SK-N-SH (cell line): Measurements from ENCODE around the gene RPS8. TPM values are rescaled to one million over a fixed set of nuclear protein-coding genes. Genes with fewer than 3 reads are reported as not detected.

Experiments
- CTCF ChIA-PET: fragments of 300-600, 350-600 bp; formaldehyde crosslinking; extraction: SDS; loops from one replicate; lab custom pipeline; 2021; lab: Yijun Ruan, JAX
- POLR2A ChIA-PET: fragments of 350-600 bp; sonication (Branson Sonifier 250); formaldehyde crosslinking; extraction: SDS; loops from one replicate; lab custom pipeline; 2020; ENCODE audit warnings: antibody characterized with exemption, inconsistent platforms; lab: Yijun Ruan, JAX
- DNase-seq: peaks from one replicate; pipeline ENCODE4 v3.0.0; 2012
- H2AFZ ChIP-seq: fragments of 200-600 bp; sonication (generic); 2 replicates; pipeline ENCODE4 v1.8.1; 2016; ENCODE audit warnings: antibody characterized with exemption, mild to moderate bottlenecking, low read depth
- H3F3A ChIP-seq: fragments of 200-600 bp; sonication (generic); replicated peaks from 2 replicates; pipeline ENCODE3; 2016; ENCODE audit warnings: antibody characterized with exemption, mild to moderate bottlenecking; ENCODE audit not compliant: insufficient read depth
- H3K27ac ChIP-seq, 2 experiments: fragments of 200-500 bp in 1 of 2; fragments of 200-600 bp in 1 of 2; sonication (Bioruptor generic) in 1 of 2; sonication (generic), shearing (Covaris generic) in 1 of 2; 2 replicates each; pipeline versions ENCODE4 v1.5.1 to v1.6.1; 2014 to 2016; ENCODE audit warnings: low read depth in 2 of 2, inconsistent platforms in 1 of 2, low read length in 1 of 2, mild to moderate bottlenecking in 1 of 2, mixed read lengths in 1 of 2
- H3K27me3 ChIP-seq: fragments of 200-600 bp; sonication (generic), shearing (Covaris generic); 2 replicates; pipeline ENCODE4 v1.6.1; 2016; ENCODE audit warnings: mixed run types; ENCODE audit not compliant: insufficient read depth
- H3K36me3 ChIP-seq, 2 experiments: fragments of 200-500 bp in 1 of 2; fragments of 200-600 bp in 1 of 2; sonication (Bioruptor generic) in 1 of 2; sonication (generic) in 1 of 2; replicated peaks in 1 of 2; 2 replicates each; pipeline versions ENCODE3 to v1.5.1; 2014 to 2016; ENCODE audit warnings: low read length in 1 of 2, mild to moderate bottlenecking in 1 of 2; ENCODE audit not compliant: insufficient read depth in 2 of 2, control insufficient read depth in 1 of 2
- H3K4me1 ChIP-seq, 2 experiments: fragments of 200-500 bp in 1 of 2; fragments of 200-600 bp in 1 of 2; sonication (Bioruptor generic) in 1 of 2; sonication (generic), shearing (Covaris generic) in 1 of 2; 2 replicates each; pipeline versions ENCODE4 v1.5.1 to v1.6.1; 2014 to 2016; ENCODE audit warnings: low read depth in 1 of 2, low read length in 1 of 2, mixed run types in 1 of 2; ENCODE audit not compliant: insufficient read depth in 2 of 2, control insufficient read depth in 1 of 2
- H3K4me2 ChIP-seq: fragments of 200-600 bp; sonication (generic), shearing (Covaris generic); 2 replicates; pipeline ENCODE4 v1.6.1; 2017; ENCODE audit warnings: mixed run types
- H3K4me3 ChIP-seq, 2 experiments: fragments of 200-500 bp in 1 of 2; fragments of 200-600 bp in 1 of 2; sonication (Bioruptor generic) in 1 of 2; sonication (generic), shearing (Covaris generic) in 1 of 2; 2 replicates each; pipeline versions ENCODE4 v1.5.1 to v1.8.1; 2014 to 2016; ENCODE audit warnings: low read depth in 2 of 2, inconsistent platforms in 1 of 2, low read length in 1 of 2, mild to moderate bottlenecking in 1 of 2, mixed read lengths in 1 of 2, moderate library complexity in 1 of 2
- H3K79me2 ChIP-seq: fragments of 200-600 bp; sonication (generic); 2 replicates; pipeline ENCODE4 v1.8.1; 2017; ENCODE audit warnings: mild to moderate bottlenecking; ENCODE audit not compliant: insufficient read depth
- H3K9ac ChIP-seq: fragments of 200-600 bp; sonication (generic); 2 replicates; pipeline ENCODE4 v1.6.1; 2017; ENCODE audit warnings: mixed run types
- H3K9me2 ChIP-seq: fragments of 200-600 bp; sonication (generic); 2 replicates; pipeline ENCODE4 v1.6.1; 2017; ENCODE audit warnings: mixed run types
- H3K9me3 ChIP-seq: fragments of 200-600 bp; sonication (generic); 2 replicates; pipeline ENCODE4 v1.6.1; 2017; ENCODE audit warnings: mixed run types, mild to moderate bottlenecking, moderate library complexity
- H4K20me1 ChIP-seq: fragments of 200-600 bp; sonication (generic); 2 replicates; pipeline ENCODE4 v1.6.1; 2017; ENCODE audit warnings: mild to moderate bottlenecking, mixed run types; ENCODE audit not compliant: insufficient read depth
- CHD2 ChIP-seq: fragments of 150-350 bp; IDR thresholded peaks from 2 replicates; pipeline ENCODE4 v1.6.1; 2018; ENCODE audit warnings: low read length; ENCODE audit not compliant: partially characterized antibody
- EP300 ChIP-seq, 2 experiments: IDR thresholded peaks; 2 replicates each; pipeline versions ENCODE4 v1.4.0 to v1.6.1; 2012; ENCODE audit warnings: borderline replicate concordance in 1 of 2, low read depth in 1 of 2, low read length in 1 of 2
- EZH2phosphoT487 ChIP-seq: fragments of 200-600 bp; sonication (generic); IDR thresholded peaks from 2 replicates; pipeline ENCODE4 v1.6.1; 2017; ENCODE audit warnings: low read depth, mixed run types, mild to moderate bottlenecking, antibody characterized with exemption, moderate library complexity, borderline replicate concordance
- GABPA ChIP-seq: IDR thresholded peaks from 2 replicates; pipeline ENCODE4 v1.4.0; 2012; ENCODE audit warnings: low read depth, mild to moderate bottlenecking
- GATA2 ChIP-seq: sonication (generic); formaldehyde crosslinking; IDR thresholded peaks from 2 replicates; pipeline ENCODE4 v1.5.0; 2020; ENCODE audit warnings: mild to moderate bottlenecking, missing genetic modification reagents
- MEF2A ChIP-seq: IDR thresholded peaks from 2 replicates; pipeline ENCODE4 v1.4.0; 2012; ENCODE audit warnings: low read depth, borderline replicate concordance
- RCOR1 ChIP-seq: fragments of 150-350 bp; IDR thresholded peaks from 2 replicates; pipeline ENCODE4 v1.6.1; 2017; ENCODE audit warnings: antibody characterized with exemption, low read length
- SIN3A ChIP-seq: IDR thresholded peaks from 2 replicates; pipeline ENCODE4 v1.6.1; 2012; ENCODE audit warnings: low read depth, mild to moderate bottlenecking, low read length, moderate library complexity, borderline replicate concordance
- TAF1 ChIP-seq: IDR thresholded peaks from 2 replicates; pipeline ENCODE4 v1.6.1; 2012; ENCODE audit warnings: low read depth, mild to moderate bottlenecking, low read length, moderate library complexity, borderline replicate concordance
- WGBS: methylation state at CpG from one replicate; pipeline ENCODE4 v1.1.6; 2017; ENCODE audit warnings: low lambda C conversion rate; 5-methylcytosine and 5-hydroxymethylcytosine counted together
- polyA plus RNA-seq, 3 experiments: library from polyadenylated mRNA; depleted of rRNA; stranded (reverse); fragments of >200 nt; gene quantifications; 2 replicates each; pipeline ENCODE4 v1.2.3, GENCODE V29; 2012
- TF ChIP-seq, protein P1 (sequence below): IDR thresholded peaks from 2 replicates; pipeline ENCODE4 v1.4.0; 2012; ENCODE audit warnings: low read depth, borderline replicate concordance

RPS8 gene
- polyA plus RNA-seq, 1 of the 3 experiments (the other 2 are of a cell fraction): 3,303 TPM

DNA sequence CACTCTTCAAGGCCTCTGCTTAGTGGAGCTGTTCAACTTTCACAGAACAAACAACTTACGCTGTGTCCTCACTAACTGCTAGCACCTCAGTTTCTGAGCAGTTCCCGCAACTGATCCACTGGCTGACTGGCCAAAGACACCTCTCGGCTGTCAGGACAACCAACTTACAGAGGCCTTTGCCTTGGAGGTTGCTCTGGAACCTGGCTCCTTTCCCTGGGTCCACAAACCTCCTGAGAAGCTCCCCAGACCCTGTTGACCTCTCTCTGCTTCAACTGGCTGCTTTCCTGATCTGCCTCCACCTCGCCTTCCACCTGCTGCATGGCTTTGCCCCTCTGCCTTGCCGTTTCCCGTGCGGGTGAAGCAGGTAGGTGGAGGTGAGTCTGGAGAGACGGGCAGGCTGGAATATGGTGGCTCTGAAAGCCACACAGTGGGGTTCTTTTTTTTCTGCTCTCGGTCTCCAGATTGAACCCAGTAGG, 45.9 kb downstream of the RPS8 start:
- ChIA-PET POLR2A (interaction anchor here (0.6 to 1.4 kb wide), 4 partner anchors 8 to 76 kb away, joined by 3 to 4 read pairs (median 4); partner anchors contain the start of gene PLK3), CTCF (interaction anchor here (1.1 to 1.5 kb wide), 6 partner anchors 9 to 479 kb away, joined by 3 to 6 read pairs (median 4); no protein-coding TSS in a partner anchor)
- H2AFZ ChIP-seq: no peak overlapping the region
- WGBS: 96% methylated on average over 7 of the region's 9 CpGs
- H3K9me3 ChIP-seq: no peaks in the 10 kb centered on the region
- H3K36me3 ChIP-seq: peaks cover 0 to 9% of the 10 kb centered on the region in 2 experiments
- no peak overlapping the region for H3K4me3 ChIP-seq
- H4K20me1 ChIP-seq: no peaks in the 10 kb centered on the region
- no peaks in the 10 kb centered on the region for H3K9me2 ChIP-seq
- no peak overlapping the region for H3K27ac ChIP-seq
- DNase-seq: no peak
- H3F3A ChIP-seq: peaks cover 47% of the 10 kb centered on the region
- no peaks in the 10 kb centered on the region for H3K27me3 ChIP-seq
- no peaks in the 10 kb centered on the region for H3K79me2 ChIP-seq
- no peak overlapping the region for H3K9ac ChIP-seq
- H3K4me1 ChIP-seq: peaks cover 5 to 7% of the 10 kb centered on the region in 2 experiments; a peak in 1 of 4 replicates
- no peak for TF ChIP-seq TAF1
- TF ChIP-seq, all 33 proteins: peak for 0
- no peak overlapping the region for H3K4me2 ChIP-seq

DNA sequence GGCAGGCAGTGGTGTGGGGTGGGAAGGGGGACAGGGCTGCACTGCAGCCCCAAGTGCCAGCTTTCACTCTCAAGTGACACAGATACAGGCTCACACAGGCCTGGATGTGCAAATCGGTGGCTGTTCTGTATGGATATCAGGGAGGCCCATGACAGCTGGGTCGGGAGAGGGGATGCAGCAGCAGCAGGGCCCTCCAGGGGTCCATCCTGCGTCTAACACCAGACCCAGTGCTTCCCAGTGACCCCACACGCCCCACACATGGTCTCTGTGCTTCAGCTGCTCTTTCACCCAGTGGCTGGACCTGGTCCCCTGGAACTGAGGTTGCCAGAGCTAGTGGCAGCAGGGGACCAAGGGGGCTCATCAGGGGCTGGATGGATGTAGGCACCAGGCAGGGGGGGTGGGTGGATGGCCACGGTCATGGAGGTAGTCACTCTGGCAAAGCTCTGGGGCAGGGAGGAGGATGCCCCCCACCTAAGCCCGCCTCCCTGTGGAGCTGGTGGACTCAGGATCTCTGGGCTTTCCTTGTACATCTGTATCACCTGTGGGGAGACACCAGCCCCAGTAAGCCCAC, 46.9 kb downstream of the RPS8 start:
- no peak for DNase-seq
- POLR2A ChIA-PET: interaction anchor here (1.1 to 1.4 kb wide), 4 partner anchors 8 to 493 kb away, joined by 3 to 4 read pairs (median 4); partner anchors contain the start of gene PLK3
- peaks cover 5 to 7% of the 10 kb centered on the region in 2 experiments; a peak in 1 of 4 replicates for H3K4me1 ChIP-seq
- no peak overlapping the region for H3K4me3 ChIP-seq
- no peaks in the 10 kb centered on the region for H3K9me3 ChIP-seq
- no peak overlapping the region for H3K4me2 ChIP-seq
- no peak overlapping the region for H3K9ac ChIP-seq
- H4K20me1 ChIP-seq: no peaks in the 10 kb centered on the region
- TF ChIP-seq GATA2 (CRISPR knock-in tag) (no peak), MEF2A (no peak), CHD2 (no peak), GABPA (no peak), EZH2phosphoT487 (no peak), EP300 (IDR thresholded peaks at IDR 0.05; ENCODE audit: borderline replicate concordance in 1 of 2, low read depth in 1 of 2, low read length in 1 of 2) (no peak), RCOR1 (no peak), SIN3A (no peak)
- TF ChIP-seq, protein P1, sequence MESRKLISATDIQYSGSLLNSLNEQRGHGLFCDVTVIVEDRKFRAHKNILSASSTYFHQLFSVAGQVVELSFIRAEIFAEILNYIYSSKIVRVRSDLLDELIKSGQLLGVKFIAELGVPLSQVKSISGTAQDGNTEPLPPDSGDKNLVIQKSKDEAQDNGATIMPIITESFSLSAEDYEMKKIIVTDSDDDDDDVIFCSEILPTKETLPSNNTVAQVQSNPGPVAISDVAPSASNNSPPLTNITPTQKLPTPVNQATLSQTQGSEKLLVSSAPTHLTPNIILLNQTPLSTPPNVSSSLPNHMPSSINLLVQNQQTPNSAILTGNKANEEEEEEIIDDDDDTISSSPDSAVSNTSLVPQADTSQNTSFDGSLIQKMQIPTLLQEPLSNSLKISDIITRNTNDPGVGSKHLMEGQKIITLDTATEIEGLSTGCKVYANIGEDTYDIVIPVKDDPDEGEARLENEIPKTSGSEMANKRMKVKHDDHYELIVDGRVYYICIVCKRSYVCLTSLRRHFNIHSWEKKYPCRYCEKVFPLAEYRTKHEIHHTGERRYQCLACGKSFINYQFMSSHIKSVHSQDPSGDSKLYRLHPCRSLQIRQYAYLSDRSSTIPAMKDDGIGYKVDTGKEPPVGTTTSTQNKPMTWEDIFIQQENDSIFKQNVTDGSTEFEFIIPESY: no peak
- no peak overlapping the region for H2AFZ ChIP-seq
- no peaks in the 10 kb centered on the region for H3K27me3 ChIP-seq
- peaks cover 0 to 4% of the 10 kb centered on the region in 2 experiments for H3K36me3 ChIP-seq
- no peaks in the 10 kb centered on the region for H3K79me2 ChIP-seq
- no peaks in the 10 kb centered on the region for H3K9me2 ChIP-seq
- CTCF ChIA-PET: interaction anchor here (1.1 to 1.3 kb wide), 5 partner anchors 9 to 478 kb away, joined by 3 to 5 read pairs (median 3); no protein-coding TSS in a partner anchor
- no peak overlapping the region for H3K27ac ChIP-seq
- peaks cover 43% of the 10 kb centered on the region for H3F3A ChIP-seq
- 100% methylated on average over 1 of the region's 6 CpGs for WGBS
